ENCODE results near the gene TP53.

- TF ChIP-seq, protein P1, sequence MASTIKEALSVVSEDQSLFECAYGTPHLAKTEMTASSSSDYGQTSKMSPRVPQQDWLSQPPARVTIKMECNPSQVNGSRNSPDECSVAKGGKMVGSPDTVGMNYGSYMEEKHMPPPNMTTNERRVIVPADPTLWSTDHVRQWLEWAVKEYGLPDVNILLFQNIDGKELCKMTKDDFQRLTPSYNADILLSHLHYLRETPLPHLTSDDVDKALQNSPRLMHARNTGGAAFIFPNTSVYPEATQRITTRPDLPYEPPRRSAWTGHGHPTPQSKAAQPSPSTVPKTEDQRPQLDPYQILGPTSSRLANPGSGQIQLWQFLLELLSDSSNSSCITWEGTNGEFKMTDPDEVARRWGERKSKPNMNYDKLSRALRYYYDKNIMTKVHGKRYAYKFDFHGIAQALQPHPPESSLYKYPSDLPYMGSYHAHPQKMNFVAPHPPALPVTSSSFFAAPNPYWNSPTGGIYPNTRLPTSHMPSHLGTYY (CRISPR knock-in tag; IDR thresholded peaks at IDR 0.05) = no peak
- TF ChIP-seq, protein P2, sequence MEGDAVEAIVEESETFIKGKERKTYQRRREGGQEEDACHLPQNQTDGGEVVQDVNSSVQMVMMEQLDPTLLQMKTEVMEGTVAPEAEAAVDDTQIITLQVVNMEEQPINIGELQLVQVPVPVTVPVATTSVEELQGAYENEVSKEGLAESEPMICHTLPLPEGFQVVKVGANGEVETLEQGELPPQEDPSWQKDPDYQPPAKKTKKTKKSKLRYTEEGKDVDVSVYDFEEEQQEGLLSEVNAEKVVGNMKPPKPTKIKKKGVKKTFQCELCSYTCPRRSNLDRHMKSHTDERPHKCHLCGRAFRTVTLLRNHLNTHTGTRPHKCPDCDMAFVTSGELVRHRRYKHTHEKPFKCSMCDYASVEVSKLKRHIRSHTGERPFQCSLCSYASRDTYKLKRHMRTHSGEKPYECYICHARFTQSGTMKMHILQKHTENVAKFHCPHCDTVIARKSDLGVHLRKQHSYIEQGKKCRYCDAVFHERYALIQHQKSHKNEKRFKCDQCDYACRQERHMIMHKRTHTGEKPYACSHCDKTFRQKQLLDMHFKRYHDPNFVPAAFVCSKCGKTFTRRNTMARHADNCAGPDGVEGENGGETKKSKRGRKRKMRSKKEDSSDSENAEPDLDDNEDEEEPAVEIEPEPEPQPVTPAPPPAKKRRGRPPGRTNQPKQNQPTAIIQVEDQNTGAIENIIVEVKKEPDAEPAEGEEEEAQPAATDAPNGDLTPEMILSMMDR (IDR thresholded peaks at IDR 0.05) = no peak
- TF ChIP-seq ZNF263 (CRISPR knock-in tag; IDR thresholded peaks at IDR 0.05; ENCODE audit: low read depth) = no peak
- no peak for TF ChIP-seq ZNF121 (CRISPR knock-in tag; IDR thresholded peaks at IDR 0.05)
- TF ChIP-seq ZNF281 (CRISPR knock-in tag; IDR thresholded peaks at IDR 0.05) = no peak
- TF ChIP-seq CREB1 (CRISPR knock-in tag; IDR thresholded peaks at IDR 0.05) = no peak
- no peak for TF ChIP-seq SMAD3 (CRISPR knock-in tag; IDR thresholded peaks at IDR 0.05; ENCODE audit: borderline replicate concordance)
- TF ChIP-seq ZNF232 (CRISPR knock-in tag; IDR thresholded peaks at IDR 0.05) = no peak
- no peak for TF ChIP-seq FOXK1 (CRISPR knock-in tag; IDR thresholded peaks at IDR 0.05)
Observed at GRCh38 chr17:7647018-7647417, 40.3 kb downstream of the TP53 start.

All from WTC11 (cell line).